LNCaP clone FGC (cell line): Measurements from ENCODE around the gene TERF2IP.

Experiments used
- DNase-seq: peaks from one replicate; pipeline ENCODE4 v3.0.0-alpha.2; 2011; ENCODE audit warnings: low read depth
- H3K4me3 ChIP-seq: 2 replicates; pipeline ENCODE4 v1.5.1; 2011; ENCODE audit warnings: mild to moderate bottlenecking, low read depth, low read length, control low read depth
- TF ChIP-seq, protein P1 (sequence below): IDR thresholded peaks from 2 replicates; pipeline ENCODE4 v1.5.1; 2012; ENCODE audit warnings: mild to moderate bottlenecking; ENCODE audit not compliant: control insufficient read depth, insufficient read depth; ENCODE audit errors: extremely low read depth

TERF2IP gene

DNA sequence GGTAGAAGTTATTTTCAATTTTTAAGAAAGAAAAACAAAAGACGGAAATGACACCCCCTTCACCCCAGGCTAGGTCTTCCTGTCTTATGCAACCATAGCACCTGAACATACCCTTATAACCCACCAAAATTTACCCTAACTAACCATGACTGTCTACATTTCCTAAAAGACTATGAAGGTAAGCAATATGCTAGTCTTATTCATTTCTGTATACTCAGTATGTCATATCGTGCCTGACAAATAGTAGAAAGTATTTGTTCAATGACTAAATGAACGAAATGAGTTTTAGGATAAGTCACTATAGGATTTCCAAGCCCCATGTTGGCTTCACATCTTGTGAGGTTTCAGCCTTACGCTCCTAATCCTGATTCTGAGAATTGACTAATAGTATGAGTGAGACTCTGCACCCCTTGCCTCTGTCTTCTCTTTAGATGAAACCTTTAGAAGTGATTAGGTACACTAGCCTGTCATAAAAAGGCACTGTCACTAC is 31.0 kb upstream of the TERF2IP start:
- TF ChIP-seq, protein P1, sequence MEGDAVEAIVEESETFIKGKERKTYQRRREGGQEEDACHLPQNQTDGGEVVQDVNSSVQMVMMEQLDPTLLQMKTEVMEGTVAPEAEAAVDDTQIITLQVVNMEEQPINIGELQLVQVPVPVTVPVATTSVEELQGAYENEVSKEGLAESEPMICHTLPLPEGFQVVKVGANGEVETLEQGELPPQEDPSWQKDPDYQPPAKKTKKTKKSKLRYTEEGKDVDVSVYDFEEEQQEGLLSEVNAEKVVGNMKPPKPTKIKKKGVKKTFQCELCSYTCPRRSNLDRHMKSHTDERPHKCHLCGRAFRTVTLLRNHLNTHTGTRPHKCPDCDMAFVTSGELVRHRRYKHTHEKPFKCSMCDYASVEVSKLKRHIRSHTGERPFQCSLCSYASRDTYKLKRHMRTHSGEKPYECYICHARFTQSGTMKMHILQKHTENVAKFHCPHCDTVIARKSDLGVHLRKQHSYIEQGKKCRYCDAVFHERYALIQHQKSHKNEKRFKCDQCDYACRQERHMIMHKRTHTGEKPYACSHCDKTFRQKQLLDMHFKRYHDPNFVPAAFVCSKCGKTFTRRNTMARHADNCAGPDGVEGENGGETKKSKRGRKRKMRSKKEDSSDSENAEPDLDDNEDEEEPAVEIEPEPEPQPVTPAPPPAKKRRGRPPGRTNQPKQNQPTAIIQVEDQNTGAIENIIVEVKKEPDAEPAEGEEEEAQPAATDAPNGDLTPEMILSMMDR = no peak
- DNase-seq = no peak
- H3K4me3 ChIP-seq = no peak overlapping the region

DNA sequence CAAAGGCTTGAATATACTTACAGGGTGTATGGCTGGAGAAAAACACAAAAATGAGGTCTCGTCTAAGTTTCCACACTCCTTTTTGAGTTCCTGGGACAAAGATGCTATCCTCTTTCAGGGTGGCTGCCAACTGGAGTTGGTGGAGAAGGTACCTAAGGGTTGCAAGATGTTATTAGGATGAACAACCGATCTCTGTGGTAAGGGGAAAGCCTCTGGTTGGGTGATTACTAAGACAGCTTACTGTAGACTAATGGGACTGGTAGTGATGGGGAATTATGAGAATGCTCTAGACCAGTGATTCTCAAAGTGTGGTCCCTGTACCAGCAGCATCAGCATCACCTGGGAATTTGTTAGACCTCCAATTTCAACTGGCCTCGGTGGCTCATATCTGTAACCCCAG is 30.5 kb upstream of the TERF2IP start:
- no peak for DNase-seq
- no peak overlapping the region for H3K4me3 ChIP-seq
- TF ChIP-seq, protein P1 = no peak

DNA sequence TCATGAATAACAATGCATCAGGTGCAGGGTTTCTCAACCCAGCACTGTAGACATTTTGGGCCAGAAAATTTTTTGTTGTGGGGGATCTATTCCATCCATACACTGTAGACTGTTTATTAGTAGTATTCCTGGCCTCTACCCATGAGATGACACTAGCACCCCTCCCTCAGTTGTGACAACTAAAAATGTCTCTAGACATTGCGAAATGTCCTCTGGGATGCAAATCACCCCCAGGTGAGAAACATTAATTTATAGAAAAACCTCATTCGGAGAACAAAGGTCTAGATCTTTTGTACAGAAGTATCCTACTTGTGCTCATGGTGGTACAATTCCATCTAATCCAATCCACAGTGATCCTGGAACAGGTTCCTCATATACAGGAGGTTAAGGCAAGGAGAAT is 28.8 kb upstream of the TERF2IP start:
- no peak for DNase-seq
- TF ChIP-seq, protein P1 = no peak
- no peak overlapping the region for H3K4me3 ChIP-seq

DNA sequence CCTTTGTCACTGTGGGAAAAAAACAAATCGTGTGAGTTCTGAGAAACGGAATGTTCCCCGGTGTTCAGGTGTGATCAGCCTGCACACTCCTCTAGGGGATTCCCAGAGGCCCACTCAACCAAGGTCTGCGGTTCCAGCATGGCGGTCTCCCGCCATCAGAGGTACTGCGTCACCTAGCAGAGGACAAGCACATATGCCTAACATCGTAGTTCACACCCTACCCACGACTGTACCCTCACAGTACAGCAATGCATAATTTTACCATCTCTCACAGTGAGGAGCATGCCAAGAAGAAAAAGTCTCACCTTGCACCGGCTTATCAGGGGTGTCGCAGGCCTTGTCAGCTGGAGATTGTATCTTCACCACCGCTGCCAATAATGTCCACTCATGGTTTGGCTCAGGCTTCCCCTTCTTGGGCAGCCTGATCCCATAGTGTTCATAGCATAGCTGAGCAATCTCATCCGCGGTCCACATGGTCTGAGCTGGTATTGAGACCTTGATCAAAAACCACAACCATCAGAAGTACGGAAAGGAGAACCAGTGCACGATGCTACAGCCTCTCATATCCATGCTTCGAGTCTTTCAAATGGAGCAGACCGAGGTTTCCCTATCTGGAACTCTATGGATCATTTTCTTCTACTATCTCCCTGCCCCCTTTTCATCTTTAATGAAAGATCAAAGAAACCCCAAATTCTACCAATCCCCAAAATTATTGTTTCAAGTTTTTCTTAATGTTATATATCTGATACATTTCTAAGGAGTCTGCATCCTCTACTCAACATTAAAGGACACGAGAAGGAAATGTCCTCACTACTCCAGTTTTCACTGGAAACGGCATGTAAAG is 27.0 kb upstream of the TERF2IP start:
- TF ChIP-seq, protein P1 = no peak
- DNase-seq = no peak
- no peak overlapping the region for H3K4me3 ChIP-seq

DNA sequence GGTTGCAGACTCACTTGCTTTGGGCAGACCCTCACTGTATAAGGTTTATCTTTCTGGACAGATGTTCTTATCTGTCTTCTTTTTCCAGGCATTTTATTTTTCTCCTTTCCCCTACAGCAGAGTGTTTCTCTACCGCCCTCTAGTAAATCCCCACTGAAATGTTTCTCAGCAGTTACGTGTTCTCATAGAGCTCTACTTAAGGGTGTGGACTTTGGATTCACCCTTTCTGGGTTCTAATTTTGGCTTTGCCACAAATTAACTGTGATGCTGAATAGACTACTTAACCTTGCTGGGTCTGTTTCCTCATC is 26.4 kb upstream of the TERF2IP start:
- no peak overlapping the region for H3K4me3 ChIP-seq
- no peak for DNase-seq
- TF ChIP-seq, protein P1 = peak; percentile 29; the same call in 1 of the 2 replicates

DNA sequence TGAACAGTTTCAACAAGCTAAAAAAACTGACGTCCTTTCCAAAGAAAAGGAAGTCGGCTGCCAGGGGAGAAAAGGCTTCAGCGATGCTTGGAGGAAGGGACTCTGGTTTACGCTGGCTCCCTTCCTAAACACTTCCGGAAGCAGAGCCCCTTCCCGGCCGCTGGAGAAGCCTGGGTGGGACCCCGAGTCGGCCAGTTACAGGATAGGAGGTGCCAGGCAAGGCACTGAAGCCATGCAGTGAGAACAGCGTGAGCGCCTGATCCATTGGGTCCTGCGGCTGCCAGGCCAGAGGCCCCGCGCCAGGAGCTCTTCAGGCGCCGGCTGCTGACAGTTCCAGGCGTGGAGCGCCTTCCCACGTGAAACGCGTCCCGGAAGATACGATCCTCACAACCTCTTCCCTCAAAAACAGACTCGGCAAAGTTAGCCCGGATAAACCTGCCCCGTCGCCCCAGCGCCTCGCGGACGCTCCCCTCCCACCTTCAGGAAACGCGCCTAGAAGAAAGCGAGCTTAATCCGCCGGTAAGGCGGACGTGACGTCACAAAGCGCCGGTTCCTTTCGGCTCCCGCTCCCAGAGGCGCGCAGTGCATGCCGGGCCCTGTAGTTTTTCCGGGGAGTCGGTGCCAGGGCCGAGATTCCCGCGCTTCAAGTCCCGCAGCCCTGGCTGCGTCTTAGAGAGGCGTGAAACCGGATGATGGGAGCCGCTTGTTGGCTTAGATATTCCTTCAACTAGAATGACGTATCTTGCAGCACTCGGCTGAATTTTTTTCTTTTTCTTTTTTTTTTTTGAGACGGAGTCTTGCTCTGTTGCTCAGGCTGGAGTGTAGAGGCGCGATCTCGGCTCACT is 24.6 kb upstream of the TERF2IP start, which contains the start of gene ADAT1:
TSS of gene ADAT1 (minus strand) at position 521 of the 845 bp plus-strand sequence. CDS start 2,482 bp downstream, outside the sequence.
- TF ChIP-seq, protein P1 = no peak
- DNase-seq = peak; percentile 93
- peak within 1 kb of the TSS; percentile 64 for H3K4me3 ChIP-seq
